Stimulated activated naive CD8-positive, alpha-beta T cell treated with anti-CD3 and anti-CD28 coated beads, Interleukin-15, amount 100 ng/mL, for 72 hours (primary cell): ENCODE data around the gene ZNF407.

Source experiments
- ATAC-seq: fragments of 150-1000 bp; cut with Tn5 transposase; 2 replicates; pipeline ENCODE4 v1.10.0; 2021; ENCODE audit warnings: mild to moderate bottlenecking, moderate library complexity
- DNase-seq, 2 donors: peaks; one replicate each; pipeline ENCODE4 v3.0.0; 2021 to 2022
- H3K27ac Mint-ChIP-seq, 2 donors: one replicate each; pipeline ENCODE4 v1.8.0; 2022; ENCODE audit warnings: mild to moderate bottlenecking in 2 of 2, mixed read lengths in 2 of 2, moderate library complexity in 2 of 2
- H3K27me3 Mint-ChIP-seq: one replicate; pipeline ENCODE4 v1.8.0; 2022; ENCODE audit warnings: mixed read lengths
- H3K4me1 Mint-ChIP-seq: one replicate; pipeline ENCODE4 v1.8.0; 2022; ENCODE audit warnings: mild to moderate bottlenecking, mixed read lengths
- H3K4me3 Mint-ChIP-seq, 2 donors: one replicate each; pipeline ENCODE4 v1.8.0; 2022; ENCODE audit warnings: mild to moderate bottlenecking in 2 of 2, mixed read lengths in 2 of 2, moderate library complexity in 1 of 2
- H3K9me3 Mint-ChIP-seq, 2 donors: one replicate each; pipeline ENCODE4 v1.8.0; 2022; ENCODE audit warnings: mixed read lengths in 2 of 2

Gene ZNF407

DNA sequence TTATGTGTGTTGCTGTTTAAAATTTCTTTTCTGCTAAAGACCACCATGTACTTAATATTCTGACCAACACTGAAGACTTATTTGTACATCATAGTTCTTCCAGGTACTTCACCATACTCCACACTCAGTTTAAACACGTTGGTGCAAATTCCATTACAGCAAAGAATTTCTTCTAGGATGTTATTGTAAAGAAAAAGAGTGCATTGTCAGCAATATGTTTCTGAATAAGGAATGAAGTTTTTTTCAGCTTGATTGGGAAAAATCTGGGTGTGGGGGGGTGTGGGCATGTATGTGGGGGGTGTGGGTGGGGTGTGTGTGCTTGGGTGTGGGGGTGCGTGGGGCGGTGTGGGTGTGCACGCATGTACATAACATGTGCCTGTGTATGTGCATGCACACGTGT is 447.1 kb downstream of the ZNF407 start:
- H3K4me1 Mint-ChIP-seq = no peaks in the 10 kb centered on the region

DNA sequence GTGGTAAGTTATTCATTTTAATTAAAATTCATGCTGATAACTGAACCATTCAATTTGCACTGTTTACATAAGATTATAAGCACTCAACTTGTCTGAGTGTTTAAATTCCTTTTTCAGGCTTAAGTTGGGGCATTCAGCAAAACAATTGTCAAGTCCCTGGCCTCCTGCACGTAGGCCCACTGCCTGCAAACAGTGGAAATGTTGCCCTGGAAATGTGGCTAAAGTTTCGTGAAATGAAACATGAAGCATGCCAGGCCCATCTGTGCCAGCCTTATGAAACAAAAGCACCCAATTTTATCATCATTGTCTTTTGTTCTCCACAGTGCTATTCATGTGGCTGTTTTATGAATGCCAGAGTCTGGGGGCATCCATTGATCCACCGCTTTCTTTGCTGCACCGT is 447.6 kb downstream of the ZNF407 start:
- DNase-seq (no peak), ATAC-seq (no peak)
- H3K4me1 Mint-ChIP-seq = no peaks in the 10 kb centered on the region
- H3K27me3 Mint-ChIP-seq = no peaks in the 10 kb centered on the region
- no peak overlapping the region for H3K4me3 Mint-ChIP-seq
- no peaks in the 10 kb centered on the region for H3K9me3 Mint-ChIP-seq
- no peak overlapping the region for H3K27ac Mint-ChIP-seq

More for the DNA sequence above, 447.1 kb downstream of the ZNF407 start:
- Mint-ChIP-seq H3K9me3 (no peaks in the 10 kb centered on the region), H3K27ac (no peak overlapping the region), H3K27me3 (no peaks in the 10 kb centered on the region), H3K4me3 (no peak overlapping the region)
- ATAC-seq = no peak
- DNase-seq = no peak

DNA sequence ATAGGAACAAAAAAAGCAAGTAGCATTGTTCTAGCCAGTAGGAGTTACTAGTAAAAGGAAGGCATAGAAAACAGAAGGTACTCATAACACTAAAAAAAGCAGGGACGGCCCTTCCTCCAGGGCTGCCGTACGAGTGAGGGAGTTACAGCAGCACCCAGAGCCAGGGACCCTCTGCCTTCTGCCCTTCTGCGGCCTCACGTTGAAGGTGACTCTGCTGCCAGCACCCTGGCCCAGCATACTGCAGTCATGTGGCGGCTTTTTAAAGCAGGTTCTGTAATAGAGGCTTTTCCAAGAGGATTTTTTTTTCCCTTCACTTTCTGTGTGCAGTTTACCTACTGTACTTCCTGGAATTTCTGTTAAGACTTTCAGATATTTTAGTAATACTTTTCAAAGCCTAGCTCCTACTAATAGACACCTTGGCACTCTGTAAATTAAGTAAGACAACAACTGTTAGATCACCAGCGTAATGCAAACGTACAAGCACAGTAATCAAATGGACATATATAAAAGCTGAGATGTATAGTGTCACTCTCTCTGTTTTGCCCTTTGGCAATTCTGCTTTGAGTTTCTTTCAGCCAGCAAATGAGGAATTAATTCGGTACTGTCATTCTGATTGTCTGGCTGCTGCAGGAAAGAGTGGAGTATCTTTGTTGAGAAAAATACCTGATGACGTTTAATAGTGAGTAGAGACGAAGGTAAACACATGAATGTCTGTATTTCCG is 449.7 kb downstream of the ZNF407 start:
- ATAC-seq = no peak
- no peak for DNase-seq
- no peaks in the 10 kb centered on the region for H3K27me3 Mint-ChIP-seq
- H3K9me3 Mint-ChIP-seq = no peaks in the 10 kb centered on the region
- no peak overlapping the region for H3K4me3 Mint-ChIP-seq
- H3K27ac Mint-ChIP-seq = no peak overlapping the region
- H3K4me1 Mint-ChIP-seq = no peaks in the 10 kb centered on the region

DNA sequence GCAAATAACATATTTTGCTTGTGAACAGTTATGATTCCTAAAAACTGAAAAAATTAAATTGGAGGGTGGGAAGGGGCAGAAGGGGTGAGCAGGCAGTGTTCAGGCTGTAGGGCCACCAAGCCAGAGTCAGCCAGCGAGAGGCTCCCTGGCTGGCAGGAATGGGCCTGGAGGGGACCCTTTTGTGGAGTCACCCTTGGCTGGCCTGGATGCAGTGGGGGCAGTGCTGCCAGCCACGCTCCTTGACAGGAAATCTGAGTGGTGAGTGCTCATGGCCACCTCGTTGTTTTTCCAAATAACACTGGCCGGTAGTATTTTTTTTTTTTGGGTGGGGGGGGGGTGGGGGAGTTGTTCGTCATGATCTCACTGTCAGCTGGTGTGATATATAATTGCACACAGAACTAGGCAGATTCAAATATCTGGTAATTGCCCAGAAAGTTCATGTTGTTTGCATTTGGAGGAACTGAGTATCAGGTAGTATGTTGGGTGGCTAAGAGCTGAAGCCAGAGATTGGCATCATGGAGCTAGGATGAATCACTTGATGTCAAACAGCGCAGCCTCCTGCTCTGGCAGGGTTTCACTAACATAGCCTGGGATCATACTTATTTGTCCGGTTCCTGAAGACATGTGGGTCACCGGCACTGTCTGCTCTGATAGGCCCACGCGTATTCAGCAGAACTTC is 451.2 kb downstream of the ZNF407 start:
- Mint-ChIP-seq H3K4me3 (no peak overlapping the region), H3K9me3 (no peaks in the 10 kb centered on the region), H3K4me1 (no peaks in the 10 kb centered on the region), H3K27ac (no peak overlapping the region), H3K27me3 (no peaks in the 10 kb centered on the region)
- DNase-seq (no peak), ATAC-seq (no peak)

DNA sequence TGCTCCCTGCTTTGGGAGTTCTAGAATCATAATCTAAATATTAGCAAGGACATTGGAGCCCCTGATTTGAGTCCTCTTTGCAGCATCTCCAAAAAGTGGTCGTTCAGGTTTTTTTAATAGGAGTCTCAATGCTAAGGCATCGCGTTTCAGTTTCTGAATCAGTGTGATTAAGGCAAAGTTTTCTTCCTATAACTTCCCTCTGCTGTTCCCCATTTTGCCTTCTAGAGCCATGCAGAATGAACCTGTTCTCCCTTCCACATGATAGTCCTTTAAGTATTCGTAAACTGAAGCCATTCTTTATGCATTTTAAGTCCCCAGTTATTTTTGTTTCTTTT is 451.8 kb downstream of the ZNF407 start:
- Mint-ChIP-seq H3K9me3 (no peaks in the 10 kb centered on the region), H3K27me3 (no peaks in the 10 kb centered on the region), H3K4me3 (no peak overlapping the region), H3K4me1 (no peaks in the 10 kb centered on the region), H3K27ac (no peak overlapping the region)
- ATAC-seq = no peak
- DNase-seq = no peak

DNA sequence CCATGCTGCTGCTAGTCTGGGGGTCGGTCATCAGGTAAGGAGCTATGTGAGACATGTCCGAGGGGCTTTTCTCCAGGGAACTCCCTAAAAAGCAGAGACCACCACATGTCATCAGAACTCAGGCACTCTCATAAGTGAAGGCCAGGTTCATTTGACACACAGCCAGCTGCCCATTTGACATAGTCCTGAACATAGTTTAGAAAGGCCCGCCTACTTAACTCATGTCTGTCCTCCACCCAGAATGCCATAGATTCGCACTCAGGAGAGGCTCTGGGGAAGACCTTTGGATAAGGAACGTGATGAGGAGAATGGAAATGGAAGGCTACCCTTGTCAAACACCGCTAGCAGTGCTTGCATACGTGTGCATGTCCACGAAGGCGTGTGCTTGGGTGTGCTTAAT is 454.1 kb downstream of the ZNF407 start:
- Mint-ChIP-seq H3K27me3 (no peaks in the 10 kb centered on the region), H3K27ac (no peak overlapping the region), H3K4me3 (no peak overlapping the region), H3K4me1 (no peaks in the 10 kb centered on the region), H3K9me3 (no peaks in the 10 kb centered on the region)
- no peak for ATAC-seq
- DNase-seq = no peak

DNA sequence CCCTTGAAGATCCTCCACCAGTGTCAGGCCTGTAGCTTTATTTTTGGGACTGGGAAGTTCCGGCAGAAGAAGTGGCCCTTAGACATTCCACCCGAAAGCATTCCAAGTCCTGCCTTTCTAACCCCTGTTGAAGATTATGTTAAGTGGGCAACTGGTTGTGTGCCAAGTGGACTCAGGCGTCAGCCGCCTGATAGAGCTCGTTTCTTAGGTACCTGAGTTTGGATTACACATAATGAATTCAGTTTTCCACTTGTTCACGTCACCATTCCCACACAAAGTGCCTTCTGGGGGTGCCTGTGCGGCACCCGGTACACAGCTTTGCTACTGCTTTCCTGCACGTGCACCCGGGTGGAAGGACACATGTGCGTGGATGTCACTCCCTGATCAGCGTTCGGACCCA is 454.8 kb downstream of the ZNF407 start:
- Mint-ChIP-seq H3K4me3 (no peak overlapping the region), H3K27ac (peak overlapping the region in 1 of 2 donors; percentile 25), H3K4me1 (no peaks in the 10 kb centered on the region), H3K27me3 (no peaks in the 10 kb centered on the region), H3K9me3 (no peaks in the 10 kb centered on the region)
- ATAC-seq = no peak
- no peak for DNase-seq

DNA sequence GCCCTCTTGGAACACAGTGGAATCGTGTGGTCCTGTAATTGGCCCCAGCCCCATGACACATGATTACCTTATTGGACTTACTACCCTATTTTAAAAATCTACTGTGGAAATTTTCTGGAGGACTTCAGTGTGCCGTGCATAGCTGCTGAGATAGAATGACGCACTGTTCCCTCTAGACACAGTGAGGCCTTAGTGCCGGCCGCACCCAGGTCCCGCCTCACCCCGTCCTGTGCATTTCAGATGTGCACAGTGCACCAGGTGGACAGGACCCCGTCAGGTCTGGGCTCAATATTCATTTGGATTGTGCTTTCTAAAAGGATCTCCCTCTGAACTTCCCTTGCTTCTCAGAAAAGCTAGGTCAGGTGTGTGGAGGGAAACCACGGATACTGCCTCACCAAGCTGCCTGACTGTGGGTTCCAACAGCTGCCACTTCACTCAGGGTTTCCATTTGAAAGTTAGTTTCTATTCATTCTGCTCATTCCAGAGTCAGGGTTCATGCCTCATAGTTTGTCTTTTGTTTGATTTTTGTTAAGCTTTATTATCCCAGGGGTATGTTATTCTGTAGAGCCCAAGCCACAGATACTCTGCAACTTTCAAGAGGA is 455.5 kb downstream of the ZNF407 start:
- Mint-ChIP-seq H3K27ac (peak overlapping the region in 1 of 2 donors; percentile 46), H3K4me1 (no peaks in the 10 kb centered on the region), H3K4me3 (no peak overlapping the region), H3K9me3 (no peaks in the 10 kb centered on the region), H3K27me3 (no peaks in the 10 kb centered on the region)
- DNase-seq = no peak
- no peak for ATAC-seq

DNA sequence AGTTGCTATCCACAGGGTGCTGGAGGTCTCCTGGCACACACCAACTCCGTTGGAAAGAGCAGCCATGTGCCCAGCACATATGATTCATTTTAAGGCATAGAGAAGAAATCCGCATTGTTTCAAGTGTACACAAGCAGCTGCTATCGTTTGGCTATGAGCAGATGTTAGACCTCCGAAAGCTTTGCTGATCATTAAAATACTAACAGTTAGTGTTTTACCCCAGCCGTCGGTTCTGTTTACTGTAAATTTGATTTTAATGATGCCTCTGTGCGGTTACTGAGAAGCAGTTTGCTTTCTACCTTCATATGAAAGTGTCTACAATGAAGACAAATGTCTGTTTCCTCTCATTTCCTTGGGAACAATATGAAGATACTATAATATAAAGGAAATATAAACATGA is 456.4 kb downstream of the ZNF407 start:
- ATAC-seq (no peak), DNase-seq (no peak)
- Mint-ChIP-seq H3K4me3 (no peak overlapping the region), H3K27me3 (no peaks in the 10 kb centered on the region), H3K4me1 (no peaks in the 10 kb centered on the region), H3K9me3 (no peaks in the 10 kb centered on the region), H3K27ac (no peak overlapping the region)

DNA sequence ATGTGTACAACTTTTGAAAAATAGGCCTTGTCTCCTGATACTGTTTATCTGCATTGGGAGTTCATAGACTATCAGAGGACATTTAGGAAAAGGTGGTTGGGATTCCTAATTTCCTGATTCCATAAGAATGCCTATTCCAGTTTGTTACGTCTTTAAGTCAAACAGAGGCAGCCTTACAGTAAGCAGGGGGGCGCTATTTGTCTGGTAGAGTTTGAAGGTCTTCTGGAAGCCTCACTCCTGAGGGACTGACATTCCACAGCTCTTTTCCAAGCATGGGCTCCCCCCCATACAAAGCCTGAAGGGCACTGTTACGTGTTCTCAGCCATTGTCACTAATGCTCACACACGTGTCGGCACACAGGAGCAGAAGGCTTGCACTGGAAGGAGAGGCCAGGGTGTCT is 456.9 kb downstream of the ZNF407 start:
- Mint-ChIP-seq H3K27ac (no peak overlapping the region), H3K4me3 (no peak overlapping the region), H3K9me3 (no peaks in the 10 kb centered on the region), H3K27me3 (no peaks in the 10 kb centered on the region), H3K4me1 (no peaks in the 10 kb centered on the region)
- DNase-seq = no peak
- ATAC-seq = no peak

DNA sequence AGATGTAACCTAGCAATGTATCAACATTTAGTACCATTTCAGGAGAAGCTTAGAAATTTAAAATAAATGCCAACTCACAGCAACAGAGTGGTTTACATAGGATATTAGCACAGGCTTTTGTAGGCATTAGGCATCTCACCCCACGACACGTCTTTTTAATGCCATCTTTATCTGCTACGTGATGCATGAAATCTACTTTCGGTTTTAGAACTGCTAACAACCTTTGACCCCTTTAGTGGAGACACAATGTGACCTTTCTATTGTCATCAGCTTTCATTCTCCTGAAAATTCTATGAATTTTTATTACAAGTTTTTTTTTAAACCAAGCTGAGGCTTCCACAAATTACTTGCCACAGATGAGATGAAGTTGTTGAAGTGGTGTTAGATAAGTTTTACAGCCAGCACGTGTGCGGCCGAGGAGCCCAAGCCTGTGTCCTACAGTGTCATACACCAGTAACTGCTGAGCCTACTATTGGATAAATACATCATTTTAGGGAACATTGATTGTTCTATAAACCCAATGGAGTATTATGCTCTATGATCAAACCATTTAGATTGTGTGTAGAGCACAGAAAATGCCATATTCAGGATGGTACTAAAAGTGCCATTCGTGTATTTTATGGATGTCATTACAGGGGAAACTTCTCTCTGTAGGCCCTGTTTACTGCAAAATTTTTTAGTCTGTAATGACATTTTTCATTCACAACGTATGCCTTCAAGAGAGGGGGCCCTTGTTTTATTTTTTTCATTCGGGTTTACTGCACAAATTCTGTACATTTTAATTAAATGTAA is 459.7 kb downstream of the ZNF407 start:
- no peaks in the 10 kb centered on the region for H3K9me3 Mint-ChIP-seq
- H3K27ac Mint-ChIP-seq = peak overlapping the region in 1 of 2 donors; percentile 7
- ATAC-seq (no peak), DNase-seq (no peak)
- no peak overlapping the region for H3K4me3 Mint-ChIP-seq
- H3K27me3 Mint-ChIP-seq = no peaks in the 10 kb centered on the region
- no peaks in the 10 kb centered on the region for H3K4me1 Mint-ChIP-seq

DNA sequence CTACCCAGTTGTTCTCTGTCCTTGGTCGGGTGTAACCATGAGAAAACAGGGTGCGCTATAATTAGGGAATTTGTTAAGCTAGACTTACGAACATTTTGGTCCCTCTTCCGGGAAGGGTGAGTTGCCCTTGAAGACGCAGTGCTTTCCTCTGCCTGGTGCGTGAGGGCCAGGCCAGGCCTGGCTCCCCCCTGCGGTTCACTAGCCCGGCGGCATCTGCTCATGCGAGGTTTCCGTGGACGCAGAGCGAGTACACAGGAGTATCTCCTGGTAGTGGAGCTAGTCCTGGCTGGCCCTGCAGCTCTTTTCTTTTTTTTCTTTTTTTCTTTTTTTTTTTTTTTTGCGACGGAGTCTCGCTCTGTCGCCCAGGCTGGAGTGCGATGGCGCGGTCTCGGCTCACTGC is 462.5 kb downstream of the ZNF407 start:
- no peaks in the 10 kb centered on the region for H3K27me3 Mint-ChIP-seq
- ATAC-seq = no peak

DNA sequence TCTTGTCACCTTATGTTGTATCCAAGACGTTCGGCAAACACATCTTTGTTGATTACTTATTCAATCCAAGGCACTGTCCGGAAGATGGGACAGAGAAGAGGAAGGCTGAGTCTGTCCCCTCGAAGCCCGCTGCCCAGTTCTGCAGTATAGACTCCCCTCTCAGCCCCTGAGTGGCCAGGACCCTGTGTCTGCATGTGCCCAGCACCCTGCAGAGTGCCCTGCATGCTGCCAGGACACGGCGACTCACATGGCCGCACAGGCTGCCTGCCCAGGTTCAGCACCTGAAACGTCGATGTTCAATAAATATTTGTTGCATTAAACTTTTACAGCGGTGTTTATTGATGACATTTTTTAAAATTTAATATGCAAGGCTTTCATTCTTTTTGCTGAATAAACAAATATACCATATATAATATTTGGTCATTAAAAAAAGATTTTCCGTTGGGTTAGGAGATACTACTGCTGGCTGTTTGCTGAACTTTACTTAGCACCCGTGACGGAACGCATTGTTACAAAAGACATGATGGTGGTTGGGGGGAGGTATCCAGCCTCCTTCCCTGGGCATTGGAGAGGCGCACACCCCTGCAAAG is 464.7 kb downstream of the ZNF407 start:
- peak overlapping the region in 1 of 2 donors; percentile 27 for H3K27ac Mint-ChIP-seq
- DNase-seq (no peak), ATAC-seq (no peak)
- no peaks in the 10 kb centered on the region for H3K9me3 Mint-ChIP-seq
- H3K4me1 Mint-ChIP-seq = peaks cover 4% of the 10 kb centered on the region
- no peaks in the 10 kb centered on the region for H3K27me3 Mint-ChIP-seq
- no peak overlapping the region for H3K4me3 Mint-ChIP-seq

More for the DNA sequence above, 462.5 kb downstream of the ZNF407 start:
- no peak for DNase-seq
- no peak overlapping the region for H3K4me3 Mint-ChIP-seq
- no peaks in the 10 kb centered on the region for H3K4me1 Mint-ChIP-seq
- no peaks in the 10 kb centered on the region for H3K9me3 Mint-ChIP-seq
- H3K27ac Mint-ChIP-seq = no peak overlapping the region

DNA sequence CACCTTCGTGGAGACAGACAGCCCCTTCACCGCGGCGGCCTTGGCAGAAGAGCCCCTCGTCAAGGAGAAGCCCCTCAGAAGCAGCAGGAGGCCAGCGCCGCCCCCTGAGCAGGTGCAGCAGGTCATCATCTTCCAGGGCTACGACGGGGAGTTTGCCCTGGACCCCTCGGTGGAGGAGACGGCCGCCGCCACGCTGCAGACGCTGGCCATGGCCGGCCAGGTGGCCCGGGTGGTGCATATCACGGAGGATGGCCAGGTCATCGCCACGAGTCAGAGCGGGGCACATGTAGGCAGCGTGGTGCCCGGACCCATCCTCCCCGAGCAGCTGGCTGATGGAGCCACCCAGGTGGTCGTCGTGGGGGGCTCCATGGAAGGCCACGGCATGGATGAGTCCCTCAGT is 465.5 kb downstream of the ZNF407 start:
- Mint-ChIP-seq H3K9me3 (no peaks in the 10 kb centered on the region), H3K4me1 (peaks cover 12% of the 10 kb centered on the region), H3K27ac (no peak overlapping the region), H3K4me3 (no peak overlapping the region), H3K27me3 (no peaks in the 10 kb centered on the region)
- ATAC-seq (peak; percentile 38), DNase-seq (no peak)

DNA sequence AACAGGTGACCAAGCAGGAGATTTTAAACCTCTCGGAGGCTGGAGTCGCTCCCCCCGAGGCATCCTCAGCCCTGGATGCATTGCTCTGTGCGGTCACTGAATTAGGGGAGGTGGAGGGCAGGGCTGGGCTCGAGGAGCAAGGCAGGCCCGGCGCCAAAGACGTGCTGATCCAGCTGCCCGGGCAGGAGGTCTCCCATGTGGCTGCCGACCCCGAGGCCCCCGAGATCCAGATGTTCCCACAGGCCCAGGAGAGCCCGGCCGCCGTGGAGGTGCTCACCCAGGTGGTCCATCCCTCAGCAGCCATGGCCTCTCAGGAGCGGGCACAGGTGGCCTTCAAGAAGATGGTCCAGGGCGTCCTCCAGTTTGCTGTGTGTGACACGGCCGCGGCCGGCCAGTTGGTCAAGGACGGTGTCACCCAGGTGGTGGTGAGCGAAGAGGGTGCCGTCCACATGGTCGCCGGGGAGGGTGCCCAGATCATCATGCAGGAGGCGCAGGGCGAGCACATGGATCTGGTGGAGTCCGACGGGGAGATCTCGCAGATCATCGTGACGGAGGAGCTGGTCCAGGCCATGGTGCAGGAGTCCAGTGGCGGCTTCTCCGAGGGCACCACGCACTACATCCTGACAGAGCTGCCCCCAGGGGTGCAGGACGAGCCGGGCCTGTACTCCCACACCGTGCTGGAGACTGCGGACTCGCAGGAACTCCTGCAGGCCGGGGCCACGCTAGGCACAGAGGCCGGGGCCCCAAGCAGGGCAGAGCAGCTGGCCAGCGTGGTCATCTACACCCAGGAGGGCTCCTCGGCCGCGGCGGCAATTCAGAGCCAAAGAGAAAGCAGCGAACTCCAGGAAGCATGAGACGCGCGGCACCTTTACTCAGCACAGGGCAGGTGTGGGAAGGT is 466.2 kb downstream of the ZNF407 start:
- Mint-ChIP-seq H3K4me3 (no peak overlapping the region), H3K4me1 (peaks cover 13% of the 10 kb centered on the region), H3K27ac (peak overlapping the region in 1 of 2 donors; percentile 25), H3K9me3 (no peaks in the 10 kb centered on the region), H3K27me3 (no peaks in the 10 kb centered on the region)
- ATAC-seq (peak; percentile 23), DNase-seq (no peak)
